ENCODE measurements around the gene MT1M.
A peak's percentile ranks its signal among the peaks of the same experiment; 100 is the strongest.
"Not testable (repeated sequence)": the region's sequence is repeated elsewhere in the genome, so short reads cannot be mapped to it uniquely, and the experiment has no call there.

Gene MT1M

GRCh38 chr16:56608876-56609462 lies 23.5 kb upstream of the MT1M start:
- no peak for DNase-seq (ENCODE audit: low read depth)

- DNase-seq (ENCODE audit: low read depth): peak; percentile 68
Observed at GRCh38 chr16:56609463-56609921, 23.0 kb upstream of the MT1M start.

GRCh38 chr16:56610017-56610608 lies 22.3 kb upstream of the MT1M start:
- DNase-seq (ENCODE audit: low read depth): peak; percentile 52

GRCh38 chr16:56610609-56611111 lies 21.8 kb upstream of the MT1M start:
- no peak for DNase-seq (ENCODE audit: low read depth)

GRCh38 chr16:56611281-56611833 lies 21.1 kb upstream of the MT1M start:
- DNase-seq (ENCODE audit: low read depth): no peak

- DNase-seq (ENCODE audit: low read depth): no peak
Observed at GRCh38 chr16:56613706-56614105, 18.8 kb upstream of the MT1M start.

- no peak for DNase-seq (ENCODE audit: low read depth)
Observed at GRCh38 chr16:56614549-56614991, 17.9 kb upstream of the MT1M start.

- DNase-seq (ENCODE audit: low read depth): no peak
Observed at GRCh38 chr16:56615353-56615752, 17.1 kb upstream of the MT1M start.

- no peak for DNase-seq (ENCODE audit: low read depth)
Observed at GRCh38 chr16:56616608-56617211, 15.7 kb upstream of the MT1M start.

GRCh38 chr16:56617212-56618085 lies 15.0 kb upstream of the MT1M start:
- DNase-seq (ENCODE audit: low read depth): peak; percentile 39

- no peak for DNase-seq (ENCODE audit: low read depth)
Observed at GRCh38 chr16:56618138-56618537, 14.3 kb upstream of the MT1M start.

- DNase-seq (ENCODE audit: low read depth): no peak
Observed at GRCh38 chr16:56620339-56620897, 12.0 kb upstream of the MT1M start.

GRCh38 chr16:56621665-56622445 lies 10.6 kb upstream of the MT1M start:
- DNase-seq (ENCODE audit: low read depth): not testable (repeated sequence)

GRCh38 chr16:56623184-56623583 lies 9.3 kb upstream of the MT1M start:
- DNase-seq (ENCODE audit: low read depth): not testable (repeated sequence)

GRCh38 chr16:56623637-56624036 lies 8.8 kb upstream of the MT1M start:
- DNase-seq (ENCODE audit: low read depth): no peak

GRCh38 chr16:56625140-56625942 lies 7.1 kb upstream of the MT1M start, which contains the start of gene MT1E:
Gene MT1E, plus strand, starts transcription at chr16:56625781. Its CDS starts 71 bp downstream, at chr16:56625852.
- DNase-seq (ENCODE audit: low read depth): no peak

- no peak for DNase-seq (ENCODE audit: low read depth)
Observed at GRCh38 chr16:56625943-56626654, 6.4 kb upstream of the MT1M start.

- no peak for DNase-seq (ENCODE audit: low read depth)
Observed at GRCh38 chr16:56626685-56627084, 5.8 kb upstream of the MT1M start.
